ENCODE data around the gene CHMP4B.
A peak's percentile ranks its signal among the peaks of the same experiment; 100 is the strongest.

The CHMP4B gene

GRCh38 chr20:33810885-33811775 lies at the start of gene CHMP4B:
TSS of gene CHMP4B (plus strand) at chr20:33811348. CDS start at chr20:33811469, 121 bp downstream.
- DNase-seq, result peak; percentile 98

GRCh38 chr20:33761698-33762250 lies 49.4 kb upstream of the CHMP4B start:
- no peak for DNase-seq

GRCh38 chr20:33765099-33765498 lies 46.0 kb upstream of the CHMP4B start:
- no peak for DNase-seq

- DNase-seq, result no peak
Observed at GRCh38 chr20:33765592-33765991, 45.6 kb upstream of the CHMP4B start.

- no peak for DNase-seq
Observed at GRCh38 chr20:33766686-33767085, 44.5 kb upstream of the CHMP4B start.

- no peak for DNase-seq
Observed at GRCh38 chr20:33767777-33768138, 43.4 kb upstream of the CHMP4B start.

GRCh38 chr20:33769043-33769442 lies 42.1 kb upstream of the CHMP4B start:
- no peak for DNase-seq

GRCh38 chr20:33770005-33770404 lies 41.1 kb upstream of the CHMP4B start:
- no peak for DNase-seq

- DNase-seq, result no peak
Observed at GRCh38 chr20:33771938-33772337, 39.2 kb upstream of the CHMP4B start.

GRCh38 chr20:33772439-33772838 lies 38.7 kb upstream of the CHMP4B start:
- DNase-seq, result no peak

- no peak for DNase-seq
Observed at GRCh38 chr20:33773412-33774089, 37.6 kb upstream of the CHMP4B start.

- no peak for DNase-seq
Observed at GRCh38 chr20:33777816-33778215, 33.3 kb upstream of the CHMP4B start.

- no peak for DNase-seq
Observed at GRCh38 chr20:33781133-33781532, 30.0 kb upstream of the CHMP4B start.

- no peak for DNase-seq
Observed at GRCh38 chr20:33781945-33782344, 29.2 kb upstream of the CHMP4B start.

- no peak for DNase-seq
Observed at GRCh38 chr20:33783256-33783655, 27.9 kb upstream of the CHMP4B start.

- no peak for DNase-seq
Observed at GRCh38 chr20:33783818-33784217, 27.3 kb upstream of the CHMP4B start.

- no peak for DNase-seq
Observed at GRCh38 chr20:33784225-33784624, 26.9 kb upstream of the CHMP4B start.

- no peak for DNase-seq
Observed at GRCh38 chr20:33785503-33785902, 25.6 kb upstream of the CHMP4B start.

- no peak for DNase-seq
Observed at GRCh38 chr20:33787253-33787891, 23.8 kb upstream of the CHMP4B start.

GRCh38 chr20:33788351-33789049 lies 22.6 kb upstream of the CHMP4B start:
- DNase-seq, result no peak

- no peak for DNase-seq
Observed at GRCh38 chr20:33789109-33789857, 21.9 kb upstream of the CHMP4B start.

GRCh38 chr20:33789858-33790182 lies 21.3 kb upstream of the CHMP4B start:
- no peak for DNase-seq

Measured in CD4-positive, alpha-beta T cell treated with Interferon gamma for 1 hour (primary cell).